ENCODE data around the gene ATP8B3.
A peak's percentile ranks its signal among the peaks of the same experiment; 100 is the strongest.

Gene ATP8B3

GRCh38 chr19:1830978-1831377 is 18.9 kb upstream of the ATP8B3 start:
- no peak for DNase-seq

- DNase-seq: no peak
These were observed 18.5 kb upstream of the ATP8B3 start for GRCh38 chr19:1830568-1830967.

GRCh38 chr19:1829958-1830357 is 17.9 kb upstream of the ATP8B3 start:
- no peak for DNase-seq

GRCh38 chr19:1828279-1829238 is 16.5 kb upstream of the ATP8B3 start:
- no peak for DNase-seq

- DNase-seq: no peak
These were observed 15.6 kb upstream of the ATP8B3 start for GRCh38 chr19:1827566-1828278.

GRCh38 chr19:1826557-1827521 is 14.8 kb upstream of the ATP8B3 start:
- DNase-seq: no peak

- peak; percentile 51 for DNase-seq
These were observed 14.0 kb upstream of the ATP8B3 start for GRCh38 chr19:1825909-1826556.

GRCh38 chr19:1824252-1824622 is 12.2 kb upstream of the ATP8B3 start:
- no peak for DNase-seq

- no peak for DNase-seq
These were observed 11.6 kb upstream of the ATP8B3 start for GRCh38 chr19:1823539-1824251.

GRCh38 chr19:1823020-1823419 is 10.9 kb upstream of the ATP8B3 start:
- no peak for DNase-seq

GRCh38 chr19:1822210-1822609 is 10.1 kb upstream of the ATP8B3 start:
- DNase-seq: no peak

GRCh38 chr19:1819341-1820255 is 7.5 kb upstream of the ATP8B3 start:
- no peak for DNase-seq

- DNase-seq: no peak
These were observed 6.6 kb upstream of the ATP8B3 start for GRCh38 chr19:1818549-1819195.

GRCh38 chr19:1817553-1818179 is 5.6 kb upstream of the ATP8B3 start:
- DNase-seq: no peak

- no peak for DNase-seq
These were observed 4.6 kb upstream of the ATP8B3 start for GRCh38 chr19:1816530-1817298.

GRCh38 chr19:1815605-1816529 is 3.8 kb upstream of the ATP8B3 start:
- no peak for DNase-seq

- no peak for DNase-seq
These were observed 2.9 kb upstream of the ATP8B3 start for GRCh38 chr19:1814833-1815604.
